ENCODE results near the gene PHF14.

PHF14 gene

DNA sequence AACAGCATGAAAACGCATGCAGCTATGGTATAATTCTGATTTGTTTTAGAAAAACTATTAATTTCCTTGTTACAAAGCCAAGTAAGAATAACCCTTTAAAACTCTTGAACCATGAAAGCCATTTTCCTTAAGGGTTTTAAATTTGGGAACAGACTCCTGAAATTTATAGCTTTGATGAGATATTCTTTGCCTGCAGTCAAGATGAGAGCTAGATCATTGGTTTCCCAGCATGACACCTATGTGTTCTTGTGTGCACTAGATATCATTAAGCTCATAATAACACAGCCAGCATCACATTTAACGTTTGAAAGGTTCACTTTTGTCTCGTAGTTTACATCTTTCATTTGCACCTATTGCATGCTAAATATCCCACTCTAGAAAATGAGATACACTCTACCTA lies 202.2 kb downstream of the PHF14 start:
- DNase-seq (ENCODE audit: low spot score) = no peak

DNA sequence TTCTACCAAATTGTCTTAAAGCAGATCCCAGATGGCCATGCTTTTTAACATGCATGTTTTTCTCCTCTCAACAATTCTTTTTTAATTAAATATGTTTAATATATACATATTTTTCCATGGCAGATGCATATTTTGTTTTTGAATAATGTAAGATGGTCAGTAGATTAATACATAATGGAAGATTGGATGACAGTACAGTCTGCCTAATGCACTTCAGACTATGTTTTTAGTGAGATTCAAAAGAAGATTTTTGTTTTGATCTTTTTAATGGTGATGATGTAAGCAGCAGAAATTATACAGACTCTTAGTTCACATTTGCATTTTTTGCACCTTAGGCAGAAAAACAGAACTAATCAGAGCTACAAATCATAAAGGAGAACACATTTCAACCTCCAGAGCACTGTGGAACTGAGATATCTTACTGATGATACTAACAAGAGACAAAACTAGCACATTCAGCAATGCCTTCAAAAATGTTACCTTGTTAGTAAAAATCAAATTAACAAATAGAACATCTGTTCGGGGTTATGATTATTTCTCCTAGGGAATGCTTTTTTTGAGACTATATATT lies 203.4 kb downstream of the PHF14 start:
- no peak for DNase-seq (ENCODE audit: low spot score)

DNA sequence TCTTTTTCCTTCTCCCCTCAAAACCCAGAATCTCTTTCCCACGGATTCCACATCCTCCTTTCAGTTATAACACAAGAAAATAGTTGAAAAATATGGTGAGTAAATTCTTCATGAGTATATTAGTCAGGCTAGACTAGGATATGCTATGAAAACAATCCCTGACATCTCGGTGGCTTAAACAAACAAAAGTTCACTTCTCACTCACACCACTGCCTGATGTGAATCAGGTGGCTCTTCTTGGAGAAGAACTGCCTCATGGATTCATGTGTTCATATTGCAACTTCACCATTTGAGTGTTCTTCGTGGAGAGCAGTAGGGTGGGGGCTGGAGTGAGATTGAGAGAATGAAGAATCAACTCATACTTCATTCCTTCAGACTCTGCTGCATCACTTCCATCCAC lies 204.1 kb downstream of the PHF14 start:
- no peak for DNase-seq (ENCODE audit: low spot score)

- DNase-seq (ENCODE audit: low spot score) = no peak
These were observed 207.9 kb downstream of the PHF14 start for GRCh38 chr7:11181590-11181989.

DNA sequence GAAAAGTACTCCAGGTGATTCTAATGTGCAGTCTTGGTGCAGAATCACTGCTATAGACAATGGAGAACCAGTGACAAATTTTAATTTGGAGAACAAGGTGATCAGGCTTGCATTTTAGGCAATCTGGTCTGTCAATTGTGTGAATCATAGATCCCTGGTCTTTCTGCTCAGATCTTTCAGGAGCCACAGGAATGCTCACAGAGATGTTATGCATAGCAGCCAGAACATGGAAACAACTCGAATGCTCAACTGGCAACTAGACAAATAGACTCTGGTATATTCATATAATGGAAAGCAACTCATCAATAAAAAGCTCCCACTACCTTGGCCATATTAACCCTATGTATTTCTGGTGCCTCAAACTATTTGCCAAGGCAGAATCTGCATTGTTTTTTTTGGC lies 209.1 kb downstream of the PHF14 start:
- DNase-seq (ENCODE audit: low spot score) = no peak

DNA sequence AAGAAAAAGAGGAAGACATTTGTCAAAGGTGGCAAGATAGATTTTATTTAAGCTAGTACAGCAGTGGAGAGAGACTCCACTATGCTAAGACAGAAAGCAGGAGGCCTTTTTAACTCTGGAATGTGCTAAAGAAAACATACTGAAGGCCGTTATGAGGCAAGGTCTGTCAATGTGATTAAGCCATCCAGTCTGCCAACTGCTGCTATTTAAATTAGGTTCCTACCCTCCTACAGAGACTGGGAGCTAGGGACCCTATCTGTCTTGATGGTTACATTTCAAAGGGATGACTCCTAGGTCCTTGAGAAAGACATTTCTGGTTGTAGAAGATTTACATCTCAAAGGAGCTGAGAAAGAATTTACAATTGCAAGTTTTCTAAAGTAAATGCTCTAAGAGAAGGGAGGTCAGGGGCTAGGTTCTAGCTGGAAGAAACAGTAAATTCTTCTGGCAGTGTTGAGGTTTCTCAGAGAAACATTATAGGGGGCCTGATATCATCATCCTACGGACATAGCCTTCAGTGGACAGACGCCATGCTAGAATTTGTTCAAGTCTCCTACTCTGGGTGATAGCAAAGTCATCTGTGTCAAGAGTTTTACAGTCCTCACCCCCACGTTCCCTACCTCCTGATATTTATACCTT lies 211.6 kb downstream of the PHF14 start:
- DNase-seq (ENCODE audit: low spot score) = no peak

DNA sequence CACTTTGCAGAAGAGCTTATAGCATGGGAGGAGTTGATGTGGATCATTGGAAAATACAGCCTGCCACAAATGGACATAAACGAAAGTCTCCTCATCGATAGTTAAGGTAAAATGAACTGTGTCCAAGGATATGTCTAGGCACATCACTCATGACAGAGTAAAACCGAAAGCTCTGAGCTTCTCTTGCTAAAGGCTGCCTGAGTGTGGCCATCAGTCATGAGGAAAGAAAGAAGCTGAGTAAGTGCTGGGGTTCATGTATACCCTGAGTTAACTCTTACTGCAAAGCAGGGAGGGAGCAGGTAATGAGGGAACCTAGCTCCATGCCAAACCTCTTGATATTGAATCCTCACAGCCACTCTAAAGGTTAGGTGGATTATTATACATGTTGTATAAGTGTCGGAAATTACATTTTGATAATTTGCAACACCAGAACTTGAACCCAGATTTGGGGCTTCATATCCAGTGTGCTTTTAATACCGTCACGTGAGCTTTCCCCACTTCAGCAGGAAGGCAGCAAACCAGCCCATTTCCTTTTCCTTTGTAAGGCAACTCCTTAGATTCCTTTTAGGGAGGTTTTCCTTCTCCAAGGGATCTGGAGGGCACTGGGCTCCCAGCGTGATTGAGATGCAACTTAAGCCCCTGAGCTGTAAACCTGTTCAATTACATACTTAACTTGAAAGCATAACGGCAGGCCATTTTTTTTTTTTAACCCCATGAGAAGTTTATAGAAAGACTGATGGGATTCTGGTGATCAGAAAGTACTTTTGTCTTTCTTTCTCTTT lies 215.0 kb downstream of the PHF14 start:
- DNase-seq (ENCODE audit: low spot score) = no peak

- no peak for DNase-seq (ENCODE audit: low spot score)
These were observed 217.4 kb downstream of the PHF14 start for GRCh38 chr7:11191081-11191480.

DNA sequence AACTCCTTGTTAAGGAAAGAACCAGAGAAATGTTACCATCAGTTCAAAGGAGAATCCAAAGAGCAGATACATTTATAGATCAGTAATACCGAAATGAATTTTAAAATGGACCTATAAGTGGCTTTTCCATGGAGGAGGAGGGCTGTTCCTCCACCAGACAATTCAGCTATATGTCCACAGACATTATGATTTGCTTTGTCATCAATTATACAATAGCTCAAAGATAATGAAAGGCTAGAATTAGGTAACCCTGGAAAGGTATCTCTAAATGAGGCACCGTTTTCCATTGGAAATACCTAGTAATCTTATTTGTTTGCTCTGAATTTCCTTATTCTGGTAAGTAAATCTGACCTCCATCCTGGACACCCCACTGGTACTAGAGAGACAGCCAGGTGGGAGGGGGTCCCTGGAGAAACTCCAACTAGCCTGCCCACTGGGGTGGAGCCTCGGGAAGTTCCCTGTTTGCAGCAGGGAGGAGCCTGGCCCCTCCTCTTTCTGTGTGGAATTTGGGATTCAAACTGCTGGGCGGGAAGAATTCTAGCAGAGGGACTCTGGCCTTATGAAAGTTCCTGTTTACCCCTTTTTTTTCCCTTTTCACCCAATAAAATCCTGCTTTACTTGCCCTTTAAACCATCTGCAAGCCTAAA lies 218.0 kb downstream of the PHF14 start:
- DNase-seq (ENCODE audit: low spot score) = no peak

DNA sequence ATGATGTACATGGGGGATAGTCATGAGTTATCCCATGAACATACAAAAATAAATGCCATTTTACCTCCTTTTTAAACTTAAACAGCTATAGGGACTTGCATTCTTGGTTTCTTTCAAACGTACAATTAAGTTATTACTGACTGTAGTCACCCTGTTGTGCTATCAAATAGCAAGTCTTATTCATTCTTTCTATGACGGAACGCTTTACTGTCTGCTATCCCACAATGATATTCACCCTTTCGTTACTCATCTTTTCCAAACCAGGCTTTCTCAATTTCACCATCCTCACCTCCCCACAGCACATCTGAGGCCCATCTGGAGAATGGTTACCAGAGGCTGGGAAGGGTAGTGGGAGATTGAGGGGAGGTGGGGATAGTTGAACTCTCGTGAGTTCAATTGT lies 218.8 kb downstream of the PHF14 start:
- DNase-seq (ENCODE audit: low spot score) = no peak

DNA sequence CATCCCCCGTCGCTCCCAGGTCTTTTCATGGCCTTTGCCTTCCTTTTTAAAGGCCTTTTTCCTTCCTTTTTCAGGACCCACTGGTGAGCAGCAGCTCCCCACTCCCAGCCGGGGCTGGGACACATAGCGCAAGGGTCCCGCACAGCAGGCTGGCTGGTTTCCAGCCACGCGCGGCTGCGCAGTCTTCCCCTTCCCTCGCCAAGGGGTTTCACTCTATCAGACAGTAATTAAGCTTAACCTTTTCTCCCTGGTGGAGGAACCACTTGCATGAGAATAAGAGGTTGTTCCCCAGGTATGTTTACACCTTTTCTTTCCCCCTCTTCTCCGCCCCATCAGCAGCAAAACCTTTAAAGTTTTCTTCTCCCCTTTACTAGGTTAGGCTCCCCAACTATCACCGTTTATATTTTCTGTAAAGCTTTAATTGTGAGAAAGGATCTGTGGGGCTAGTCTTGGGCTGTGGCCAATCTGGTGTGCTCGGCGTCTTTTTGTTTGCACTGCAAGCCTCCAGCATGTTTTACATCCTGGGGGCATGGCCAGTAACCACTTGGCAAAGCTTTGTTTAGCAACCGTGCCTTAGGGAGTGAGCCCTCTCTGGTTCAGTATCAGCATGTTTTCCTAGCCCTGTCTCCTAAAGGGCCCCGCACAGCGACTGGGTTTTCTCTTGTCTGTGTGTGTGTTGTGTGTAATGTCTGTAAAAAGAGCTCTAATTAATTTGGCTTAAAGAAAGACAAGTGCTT lies 219.6 kb downstream of the PHF14 start:
- DNase-seq (ENCODE audit: low spot score) = no peak

GRCh38 chr7:11193888-11194287 lies 220.2 kb downstream of the PHF14 start:
- no peak for DNase-seq (ENCODE audit: low spot score)

DNA sequence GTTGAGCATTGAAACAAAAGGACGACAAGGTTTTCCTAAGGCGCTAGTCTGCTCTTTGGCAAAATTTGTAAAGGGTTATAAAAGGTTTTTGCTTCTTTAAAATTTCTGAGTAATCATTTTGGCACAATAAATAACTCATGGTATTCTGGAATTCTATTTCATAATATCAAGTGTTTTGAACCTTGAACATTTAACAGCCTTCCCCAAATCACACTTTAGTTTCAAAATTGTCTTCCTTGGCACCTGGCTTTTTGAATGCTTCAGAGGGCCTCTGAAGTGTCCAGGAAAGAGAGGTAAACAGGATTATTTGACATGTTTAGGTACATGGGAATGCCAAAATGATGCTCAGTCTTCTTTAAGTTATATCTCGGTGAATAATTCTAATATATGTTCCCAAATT lies 220.8 kb downstream of the PHF14 start:
- no peak for DNase-seq (ENCODE audit: low spot score)

DNA sequence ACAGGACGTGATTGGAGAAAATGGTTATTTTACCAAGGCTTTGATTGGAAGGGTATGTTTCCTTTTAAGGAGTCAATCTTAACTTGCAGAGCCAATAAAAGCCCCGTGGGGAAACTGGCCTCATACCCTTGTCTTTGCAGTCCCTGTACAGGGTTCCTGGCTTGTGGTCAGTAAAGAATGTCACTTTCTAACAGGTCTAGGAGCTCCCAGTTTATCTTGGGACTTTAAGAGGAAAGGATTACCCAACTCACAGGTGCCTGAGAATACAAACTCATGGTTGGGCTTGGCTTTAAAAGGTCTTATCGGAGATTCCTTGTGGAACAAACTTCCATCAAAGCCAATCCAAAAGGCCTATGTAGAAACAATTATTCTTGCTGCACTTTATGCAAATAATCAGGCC lies 221.8 kb downstream of the PHF14 start:
- DNase-seq (ENCODE audit: low spot score) = no peak

DNA sequence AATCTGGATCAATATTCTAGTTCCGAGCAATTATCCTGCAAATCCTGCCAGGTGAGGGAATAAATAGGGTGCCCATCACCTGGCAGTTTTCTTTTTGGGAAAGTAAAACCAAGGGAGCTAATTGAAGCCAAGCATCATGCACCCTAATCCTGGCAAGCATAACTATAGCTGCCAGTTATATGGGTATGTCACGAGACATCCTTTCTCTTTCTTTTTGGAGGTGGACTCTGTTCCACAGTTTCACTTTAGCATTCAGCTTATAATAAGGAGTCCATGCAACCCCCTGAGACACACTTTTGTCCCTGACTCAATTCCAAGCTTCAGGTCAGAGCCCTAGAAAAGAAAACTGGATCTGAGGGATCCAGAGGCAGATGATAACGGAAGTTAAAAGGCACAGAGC lies 222.5 kb downstream of the PHF14 start:
- DNase-seq (ENCODE audit: low spot score) = no peak

GRCh38 chr7:11203224-11203623 lies 229.6 kb downstream of the PHF14 start:
- DNase-seq (ENCODE audit: low spot score) = no peak

DNA sequence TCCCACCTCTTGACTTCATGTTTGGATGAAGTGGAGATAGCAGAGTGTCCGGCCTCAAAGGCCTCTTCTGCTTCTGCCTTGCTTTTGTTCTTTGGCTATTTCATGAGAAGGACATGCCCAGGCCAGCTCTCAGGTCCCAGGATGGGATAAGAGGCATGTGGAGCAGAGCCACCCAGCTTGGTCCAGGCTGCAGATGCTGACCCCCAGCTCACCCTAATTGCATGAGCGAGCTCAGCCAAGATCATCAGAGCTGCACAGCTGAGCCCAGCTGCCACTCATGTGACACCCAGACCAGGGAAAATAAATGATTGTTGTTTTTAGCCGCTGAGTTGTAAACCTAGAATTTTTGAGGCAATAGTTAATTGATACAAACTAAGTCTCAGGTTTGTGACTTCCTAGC lies 230.0 kb downstream of the PHF14 start:
- no peak for DNase-seq (ENCODE audit: low spot score)

DNA sequence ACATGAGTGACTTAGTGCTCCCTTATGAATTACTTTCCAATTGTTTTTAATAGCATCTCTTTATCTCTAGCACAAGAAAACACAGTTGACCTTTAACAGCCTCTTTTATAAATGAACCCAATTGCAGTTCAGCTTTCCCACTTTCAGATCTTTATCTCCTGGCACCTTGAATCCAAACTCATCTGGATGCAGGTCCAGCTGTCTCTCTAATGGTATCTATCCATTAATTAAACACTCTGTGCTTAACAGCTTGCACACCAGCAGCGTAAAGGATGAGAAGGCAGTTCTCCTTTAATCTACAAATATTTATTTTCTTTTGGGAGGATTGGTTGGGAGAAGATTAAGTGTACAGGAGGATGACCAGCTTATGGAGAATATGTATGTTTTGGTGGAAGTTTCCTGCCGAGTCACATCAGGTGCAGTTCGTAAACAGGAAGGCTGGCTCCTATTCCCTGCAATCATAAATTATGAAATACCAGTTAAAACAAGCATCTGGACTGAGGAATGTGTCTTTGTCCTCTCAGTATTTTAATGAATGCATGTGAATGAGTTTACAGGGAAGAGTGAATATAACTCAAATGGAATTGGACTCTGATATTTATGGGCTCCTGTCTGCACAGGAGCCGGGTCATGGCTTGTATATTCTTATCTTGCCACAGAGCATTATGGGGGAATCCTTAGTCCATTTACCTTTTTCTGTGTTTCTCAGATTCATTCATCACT lies 232.7 kb downstream of the PHF14 start:
- DNase-seq (ENCODE audit: low spot score) = no peak

DNA sequence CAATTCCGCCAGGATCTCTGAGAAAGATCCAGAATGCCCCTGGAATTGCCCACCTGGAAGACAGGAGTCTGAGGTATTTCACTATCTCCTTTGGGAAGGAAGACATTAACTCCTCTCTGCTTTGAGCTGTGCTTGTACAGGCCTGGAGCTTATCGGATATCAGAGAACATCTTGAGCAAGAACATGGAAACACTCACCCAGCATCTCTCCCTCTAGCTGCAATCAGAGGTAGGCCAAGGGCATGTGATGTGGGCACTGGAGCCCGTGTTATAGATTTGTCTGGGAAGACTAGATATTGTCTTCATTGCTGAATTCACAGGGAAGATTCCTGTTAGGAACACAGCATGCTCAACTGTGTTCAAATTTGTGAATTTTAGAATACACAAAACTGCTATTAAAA lies 233.9 kb downstream of the PHF14 start:
- DNase-seq (ENCODE audit: low spot score) = no peak

DNA sequence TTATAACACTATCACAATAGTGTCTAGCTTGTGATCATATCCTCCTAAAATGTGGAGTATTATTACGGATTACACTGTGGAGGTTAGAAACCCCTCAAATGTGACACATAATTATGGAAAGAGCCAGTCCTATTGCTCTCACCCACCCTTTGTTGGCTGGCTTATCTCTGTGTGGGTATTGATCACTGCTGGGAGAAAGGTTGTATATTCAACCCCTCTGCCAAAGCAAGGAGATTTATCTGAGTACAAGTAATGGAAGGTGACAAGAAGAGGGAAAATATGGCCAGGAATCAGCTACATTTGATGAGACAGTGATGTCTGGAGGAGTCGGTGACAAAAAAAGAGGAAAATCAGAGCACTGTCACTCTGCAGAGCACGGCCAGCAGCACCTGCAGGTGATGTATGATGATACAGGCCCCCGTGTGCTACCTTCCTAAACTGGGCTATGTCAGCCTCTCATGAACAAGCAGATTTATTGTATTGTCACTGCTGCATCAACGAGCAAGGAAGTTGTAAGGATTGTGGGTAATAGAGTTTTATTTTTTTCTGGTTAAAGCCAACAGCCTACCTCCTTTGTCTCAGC lies 235.3 kb downstream of the PHF14 start:
- DNase-seq (ENCODE audit: low spot score) = no peak

DNA sequence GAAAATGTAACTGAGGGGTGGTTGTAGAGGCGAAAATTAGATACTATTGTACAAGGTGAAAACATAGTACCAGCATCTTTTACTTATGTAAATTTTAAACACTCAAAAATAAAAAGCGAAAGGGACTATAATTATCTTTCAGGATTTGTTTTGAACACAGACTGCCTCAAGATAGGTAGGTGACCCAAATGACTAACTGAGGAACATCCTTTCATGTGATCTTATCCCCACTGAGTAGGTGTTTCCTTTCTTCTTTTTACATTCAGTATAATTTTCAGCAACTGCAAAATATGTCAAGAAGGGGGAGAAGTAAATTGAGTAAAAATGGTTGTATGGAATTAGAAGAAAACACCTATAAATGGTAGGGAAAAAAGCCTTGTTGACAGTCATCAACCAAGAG lies 236.7 kb downstream of the PHF14 start:
- no peak for DNase-seq (ENCODE audit: low spot score)
